Kidney (tissue), 14 donors: ENCODE results near the gene ZBED5. TPM values are rescaled to one million over a fixed set of nuclear protein-coding genes. Genes with fewer than 3 reads are reported as not detected.

Experiments used
- DNase-seq, 5 donors: peaks; one replicate each; pipeline ENCODE4 v3.0.0-alpha.2; 2013 to 2020
- FAIRE-seq: peaks from 2 replicates; lab custom pipeline; 2012; peaks lifted over from hg19 to GRCh38; lab: Jason Lieb, UNC
- H3K27ac ChIP-seq, 2 donors: one replicate each; pipeline ENCODE4 v1.7.0; 2013; ENCODE audit warnings: low read depth in 2 of 2, low read length in 2 of 2, inconsistent platforms in 1 of 2
- H3K27me3 ChIP-seq: one replicate; pipeline ENCODE4 v1.7.1; 2013; ENCODE audit warnings: low read length, inconsistent platforms; ENCODE audit not compliant: control insufficient read depth, insufficient read depth
- H3K36me3 ChIP-seq, 3 donors: one replicate each; pipeline versions ENCODE4 v1.7.0 to v1.7.1; 2013; ENCODE audit warnings: low read length in 3 of 3, control low read depth in 1 of 3, inconsistent platforms in 1 of 3; ENCODE audit not compliant: insufficient read depth in 3 of 3, control insufficient read depth in 2 of 3
- H3K4me1 ChIP-seq, 3 donors: one replicate each; pipeline versions ENCODE4 v1.7.0 to v1.7.1; 2013; ENCODE audit warnings: low read length in 3 of 3, inconsistent platforms in 1 of 3, low read depth in 1 of 3; ENCODE audit not compliant: control insufficient read depth in 2 of 3, insufficient read depth in 2 of 3
- H3K4me3 ChIP-seq, 3 donors: one replicate each; pipeline versions ENCODE4 v1.7.0 to v1.8.1; 2013; ENCODE audit warnings: low read length in 3 of 3, control low read depth in 1 of 3, inconsistent platforms in 1 of 3
- H3K9ac ChIP-seq, 3 donors: one replicate each; pipeline versions ENCODE4 v1.7.0 to v1.7.1; 2013; ENCODE audit warnings: low read length in 3 of 3, control low read depth in 1 of 3, inconsistent platforms in 1 of 3
- H3K9me3 ChIP-seq, 3 donors: one replicate each; pipeline versions ENCODE4 v1.7.0 to v1.7.1; 2013; ENCODE audit warnings: low read length in 3 of 3, control low read depth in 1 of 3, inconsistent platforms in 1 of 3; ENCODE audit not compliant: control insufficient read depth in 2 of 3, insufficient read depth in 1 of 3
- intact Hi-C: fragments of 100-400 bp; cut with DNase I; formaldehyde crosslinking; loops from one replicate; pipeline ENCODE4 v1.11.1; 2022
- polyA plus RNA-seq: library from polyadenylated mRNA; stranded (reverse); fragments of 350-450 nt; fragmentation: Illumina TruSeq; extraction: RNeasy Lipid Tissue Mini Kit (QIAGEN cat#74804); gene quantifications from one replicate; pipeline ENCODE4 v1.2.3, GENCODE V29; 2014; ENCODE audit warnings: low read depth, low replicate concordance; ENCODE audit not compliant: insufficient read depth
- total RNA-seq: library from RNA; stranded (reverse); fragmentation: NEBNext Ultra II Directional; extraction: Animal tissue kit (Norgen Biotek cat#: 25700); gene quantifications from one replicate; pipeline ENCODE4 v1.2.1, GENCODE V29; 2021
- TF ChIP-seq, protein P1 (sequence below): IDR thresholded peaks from 3 replicates; pipeline ENCODE4 v1.5.1; 2012; ENCODE audit warnings: mild to moderate bottlenecking, moderate library complexity, borderline replicate concordance; ENCODE audit not compliant: insufficient read depth; ENCODE audit errors: extremely low read depth
- donor health status: control.
- donor health status: control.
- donor health status: control.
- donor health status: control.
- donor health status: control.
- donor health status: DM: yes; HTN: yes; CAD: no.
- donor health status: Normal renal cell carcinoma (clear cell type).

Gene ZBED5
- total and polyA plus RNA-seq, 2 donors from 2014 or later = 25.2 to 59.7 TPM

DNA sequence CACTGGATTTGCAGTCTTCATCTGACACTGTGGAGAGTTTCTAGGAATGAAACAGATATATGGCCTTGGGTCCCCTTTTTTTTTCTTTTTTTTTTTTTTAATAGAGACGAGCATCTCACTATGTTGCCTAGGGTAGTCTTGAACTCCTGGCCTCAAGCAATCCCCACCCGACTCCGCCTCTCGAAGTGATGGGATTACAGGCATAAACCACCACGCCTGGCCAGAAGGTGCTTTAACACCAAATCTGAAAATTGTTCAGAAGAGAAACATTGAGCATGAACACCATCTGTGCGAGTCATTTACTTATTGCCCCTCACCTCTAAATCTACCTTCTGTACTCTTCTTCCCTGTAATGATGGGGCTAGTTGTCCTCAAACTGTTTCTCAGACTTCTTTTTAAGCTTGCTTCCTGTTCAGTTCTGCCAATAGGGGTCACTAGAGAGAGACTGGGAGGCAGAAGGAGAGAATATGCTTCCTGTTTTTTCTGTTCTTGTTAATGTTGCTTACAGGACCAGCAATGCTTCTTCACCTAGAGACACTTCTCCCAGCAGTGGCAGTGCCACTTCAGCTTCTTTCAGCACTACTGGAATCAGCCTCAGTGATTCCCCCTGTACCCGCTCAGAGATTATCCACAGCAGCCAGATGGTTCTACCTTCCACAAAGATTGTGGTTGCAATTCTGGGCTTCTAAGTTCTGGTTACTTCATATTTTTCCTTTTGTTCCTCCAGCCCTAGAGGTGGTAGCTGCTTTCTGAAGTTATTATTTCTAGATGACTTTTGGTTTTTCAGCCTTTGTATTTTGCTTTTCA, 20.8 kb upstream of the ZBED5 start:
- intact Hi-C loops = no loop called here
- Histone ChIP-seq H3K4me3 (no peak overlapping the region), H3K4me1 (no peaks in the 10 kb centered on the region), H3K27ac (no peak overlapping the region), H3K9me3 (no peaks in the 10 kb centered on the region), H3K27me3 (no peaks in the 10 kb centered on the region), H3K9ac (no peak overlapping the region), H3K36me3 (no peaks in the 10 kb centered on the region)
- TF ChIP-seq, protein P1, sequence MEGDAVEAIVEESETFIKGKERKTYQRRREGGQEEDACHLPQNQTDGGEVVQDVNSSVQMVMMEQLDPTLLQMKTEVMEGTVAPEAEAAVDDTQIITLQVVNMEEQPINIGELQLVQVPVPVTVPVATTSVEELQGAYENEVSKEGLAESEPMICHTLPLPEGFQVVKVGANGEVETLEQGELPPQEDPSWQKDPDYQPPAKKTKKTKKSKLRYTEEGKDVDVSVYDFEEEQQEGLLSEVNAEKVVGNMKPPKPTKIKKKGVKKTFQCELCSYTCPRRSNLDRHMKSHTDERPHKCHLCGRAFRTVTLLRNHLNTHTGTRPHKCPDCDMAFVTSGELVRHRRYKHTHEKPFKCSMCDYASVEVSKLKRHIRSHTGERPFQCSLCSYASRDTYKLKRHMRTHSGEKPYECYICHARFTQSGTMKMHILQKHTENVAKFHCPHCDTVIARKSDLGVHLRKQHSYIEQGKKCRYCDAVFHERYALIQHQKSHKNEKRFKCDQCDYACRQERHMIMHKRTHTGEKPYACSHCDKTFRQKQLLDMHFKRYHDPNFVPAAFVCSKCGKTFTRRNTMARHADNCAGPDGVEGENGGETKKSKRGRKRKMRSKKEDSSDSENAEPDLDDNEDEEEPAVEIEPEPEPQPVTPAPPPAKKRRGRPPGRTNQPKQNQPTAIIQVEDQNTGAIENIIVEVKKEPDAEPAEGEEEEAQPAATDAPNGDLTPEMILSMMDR = peak; percentile 51
- FAIRE-seq = no peak
- DNase-seq = peak in 2 of 5 donors; percentile 67 to 82

DNA sequence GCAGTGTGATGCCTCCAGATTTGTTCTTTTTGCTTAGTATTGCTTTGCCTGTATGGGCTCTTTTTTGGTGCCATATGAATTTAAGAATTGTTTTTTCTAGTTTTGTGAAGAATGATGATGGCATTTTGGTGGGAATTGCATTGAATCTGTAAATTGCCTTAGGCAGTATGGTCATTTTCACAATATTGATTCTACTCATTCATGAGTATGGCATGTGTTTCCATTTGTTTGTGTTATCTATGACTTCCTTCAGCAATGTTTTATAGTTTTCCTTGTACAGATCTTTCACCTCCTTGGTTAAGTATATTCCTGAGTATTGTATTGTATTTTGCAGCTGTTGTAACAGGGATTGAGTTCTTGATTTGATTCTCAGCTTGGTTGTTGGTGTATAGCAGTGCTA, 18.3 kb upstream of the ZBED5 start:
- Histone ChIP-seq H3K4me1 (no peaks in the 10 kb centered on the region), H3K4me3 (no peak overlapping the region), H3K9ac (no peak overlapping the region), H3K36me3 (no peaks in the 10 kb centered on the region), H3K9me3 (peaks cover 0 to 10% (median 0%) of the 10 kb centered on the region in 3 donors), H3K27me3 (no peaks in the 10 kb centered on the region), H3K27ac (no peak overlapping the region)
- no peak for FAIRE-seq
- intact Hi-C loops = no loop called here
- DNase-seq = no peak
- TF ChIP-seq, protein P1 = no peak

DNA sequence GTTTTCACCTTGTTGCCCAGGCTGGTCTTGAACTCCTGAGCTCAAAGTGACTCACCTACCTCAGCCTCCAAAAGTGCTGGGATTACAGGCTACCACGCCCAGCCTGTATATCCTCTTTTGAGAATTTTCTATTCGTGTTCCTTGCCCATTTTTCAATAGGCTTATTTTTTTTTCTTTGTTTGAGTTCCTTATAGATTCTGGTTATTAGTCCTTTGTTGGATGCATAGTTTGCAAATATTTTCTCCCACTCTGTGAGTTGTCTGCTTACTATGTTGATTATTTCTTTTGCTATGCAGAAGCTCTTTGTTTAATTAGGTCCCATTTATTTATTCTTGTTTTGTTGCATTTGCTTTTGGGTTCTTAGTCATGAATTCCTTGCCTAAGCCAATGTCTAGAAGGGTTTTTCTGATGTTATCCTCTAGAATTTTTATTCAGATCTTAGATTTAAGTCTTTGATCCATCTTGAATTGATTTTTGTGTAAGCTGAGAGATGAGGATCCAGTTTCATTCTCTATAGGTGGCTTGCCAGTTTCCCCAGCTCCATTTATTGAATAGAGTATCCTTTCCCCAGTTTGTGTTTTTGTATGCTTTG, 17.7 kb upstream of the ZBED5 start:
- DNase-seq (no peak), FAIRE-seq (no peak)
- Histone ChIP-seq H3K9ac (no peak overlapping the region), H3K27ac (no peak overlapping the region), H3K27me3 (no peaks in the 10 kb centered on the region), H3K9me3 (peaks cover 0 to 10% (median 0%) of the 10 kb centered on the region in 3 donors), H3K4me3 (no peak overlapping the region), H3K36me3 (no peaks in the 10 kb centered on the region), H3K4me1 (no peaks in the 10 kb centered on the region)
- TF ChIP-seq, protein P1 = no peak
- intact Hi-C loops = no loop called here
